ENCODE data around the gene ASB7.

Gene ASB7

DNA sequence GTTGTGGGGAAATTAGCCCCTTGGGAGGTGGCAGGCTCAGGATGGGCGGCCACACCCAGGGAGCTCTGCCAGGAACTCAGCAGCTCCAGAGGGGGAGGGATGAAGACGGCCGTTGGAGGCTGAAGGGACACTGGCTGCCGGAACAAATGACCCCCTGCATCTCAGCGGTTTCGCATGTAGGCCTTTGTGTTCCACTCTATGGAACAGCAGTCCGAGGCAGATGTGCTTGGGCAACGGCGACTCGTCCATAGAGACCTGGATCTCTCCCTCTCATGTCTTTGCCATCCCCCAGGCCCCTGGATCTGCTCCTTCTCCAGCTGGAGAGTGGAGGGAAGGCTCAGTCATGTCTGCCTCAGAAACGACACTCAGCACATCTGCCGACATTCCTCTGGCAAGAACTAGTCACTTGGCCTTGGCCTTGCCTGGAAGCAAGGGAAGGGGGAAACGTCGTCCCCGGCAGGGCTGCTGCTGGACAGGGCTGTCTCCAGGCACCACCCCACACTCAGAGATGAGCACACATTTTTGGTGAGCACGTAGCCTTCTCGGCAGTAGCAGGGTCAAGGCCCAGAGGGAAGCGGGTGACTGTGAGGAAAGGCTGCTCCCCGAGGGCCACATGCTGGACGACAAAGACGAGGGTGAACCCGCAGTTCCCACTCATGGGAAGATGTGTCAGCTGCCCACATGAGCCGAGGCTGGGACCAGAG is 83.8 kb downstream of the ASB7 start:
- no peak for DNase-seq (ENCODE audit: low read depth)

DNA sequence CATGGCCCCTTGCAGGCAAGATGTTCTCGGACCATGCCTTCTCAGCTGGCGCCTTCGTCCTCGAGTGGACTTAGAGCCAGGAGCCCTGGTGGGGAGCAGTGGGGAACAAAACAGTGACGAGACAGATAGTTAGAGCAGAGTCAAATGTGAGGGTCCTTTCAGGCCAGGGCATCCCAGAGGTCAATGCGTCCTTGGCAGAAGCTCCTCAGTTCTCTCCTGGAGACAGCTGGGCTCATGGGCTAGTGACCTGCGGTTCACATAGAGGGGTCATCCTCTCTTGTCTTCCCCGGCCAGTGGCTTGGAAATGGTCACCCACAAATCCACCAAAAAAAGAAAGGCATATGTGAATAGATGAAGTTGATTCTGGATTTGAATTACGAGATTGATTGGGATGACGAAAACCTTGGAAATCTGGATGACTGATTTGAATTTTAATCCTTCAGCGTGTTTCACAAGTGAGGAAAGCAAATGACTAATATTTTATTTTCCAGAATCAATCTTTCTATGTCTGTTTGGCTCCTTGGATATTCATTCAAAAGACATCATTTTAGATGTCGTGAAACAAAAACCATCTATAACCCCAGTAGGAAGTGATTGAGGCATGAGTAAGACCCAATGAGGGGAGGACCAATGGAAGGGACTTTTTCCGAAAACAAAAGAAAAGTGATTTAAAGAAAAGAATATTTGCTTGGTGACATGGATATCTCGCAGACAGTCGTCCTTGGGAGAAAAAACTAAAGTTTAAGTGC is 84.5 kb downstream of the ASB7 start:
- peak; percentile 86 for DNase-seq (ENCODE audit: low read depth)

DNA sequence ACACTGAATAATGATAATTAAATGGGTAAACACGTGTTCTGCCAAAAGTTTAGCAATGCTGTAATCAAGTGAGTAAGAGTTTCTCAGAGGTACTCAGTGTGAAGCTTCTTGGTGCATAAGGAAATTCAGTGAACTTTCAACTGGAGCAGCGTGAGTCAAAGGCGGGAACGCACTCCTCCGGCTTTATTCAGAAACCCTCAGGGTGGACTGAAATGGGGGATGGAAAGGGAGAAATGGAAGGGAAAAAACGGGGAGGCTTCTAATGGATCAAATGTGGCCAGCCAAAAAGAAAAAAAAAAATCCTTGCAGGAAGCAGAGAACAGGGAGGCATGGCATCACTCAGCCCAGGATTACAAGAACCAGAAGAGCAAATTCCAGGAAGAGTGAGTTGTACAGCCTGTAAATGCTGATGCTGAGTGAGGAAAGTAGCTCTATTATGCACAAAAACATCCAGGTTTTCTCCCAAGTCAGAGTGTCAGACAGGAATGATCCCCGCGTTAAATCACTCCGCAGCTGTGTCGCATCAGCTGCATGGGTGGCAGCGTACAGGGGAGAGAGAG is 85.3 kb downstream of the ASB7 start:
- DNase-seq (ENCODE audit: low read depth) = peak; percentile 91

DNA sequence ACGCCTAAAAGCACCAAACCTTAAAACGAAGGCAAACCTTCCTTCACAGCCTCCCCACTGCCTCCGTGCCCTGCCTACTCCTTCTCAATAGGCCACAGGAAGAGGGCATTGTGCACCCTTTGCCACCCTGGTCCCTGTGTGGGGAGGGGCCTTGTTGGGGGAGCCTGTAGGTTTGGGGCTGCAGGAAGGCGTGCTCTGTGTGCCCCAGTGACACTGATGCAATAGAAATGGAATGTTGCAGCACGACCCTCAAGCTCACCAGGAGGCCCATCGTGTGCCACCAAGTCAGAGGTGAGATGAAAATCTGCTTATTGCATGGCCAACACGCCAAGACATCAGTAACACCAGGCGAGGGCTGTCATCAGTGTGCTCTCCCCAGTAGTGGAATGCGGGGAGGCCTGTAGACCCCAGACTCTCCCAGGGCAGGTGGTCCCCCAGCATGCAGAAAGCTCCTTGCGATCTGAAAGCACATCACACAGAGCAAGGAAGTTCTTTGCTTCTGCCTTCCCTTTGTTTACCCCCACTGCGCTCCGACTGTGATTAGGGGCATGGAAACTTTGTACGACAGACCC is 86.2 kb downstream of the ASB7 start:
- DNase-seq (ENCODE audit: low read depth) = no peak

DNA sequence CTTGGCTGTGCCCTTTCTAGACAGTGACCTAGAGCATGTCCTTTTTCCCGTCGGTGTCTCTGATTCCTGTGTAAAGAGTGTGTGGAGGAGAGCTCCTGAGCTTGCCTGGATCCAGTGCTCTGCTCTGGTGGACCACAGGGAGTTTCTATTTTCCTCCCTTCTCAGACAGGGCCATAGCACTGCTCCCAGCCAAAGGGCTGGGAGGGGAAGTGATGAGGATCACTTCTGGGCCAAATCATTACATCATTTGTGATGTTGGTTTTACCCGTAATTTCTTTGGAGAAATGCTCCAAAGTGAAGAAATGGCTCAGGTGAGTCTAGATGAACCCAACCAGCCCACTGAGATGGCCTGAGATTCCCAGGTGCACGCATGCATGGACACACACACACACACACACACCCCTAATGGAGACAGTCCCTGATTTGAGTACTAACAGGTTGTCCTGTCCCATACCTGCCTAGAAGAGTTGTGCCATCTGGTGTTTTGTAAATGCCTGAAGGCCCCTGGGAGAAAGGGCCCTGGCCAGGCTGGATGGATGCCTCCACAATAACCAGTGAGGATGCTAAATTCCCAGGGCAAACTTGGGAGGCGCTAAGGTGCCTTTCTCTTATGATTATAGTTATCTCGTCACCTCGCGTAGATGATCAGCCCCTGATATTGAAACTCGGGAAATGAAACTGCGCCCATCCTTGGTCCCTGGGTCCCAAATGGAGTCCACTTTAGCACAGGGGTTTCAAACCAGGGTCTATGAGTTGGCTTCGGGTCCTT is 86.9 kb downstream of the ASB7 start:
- DNase-seq (ENCODE audit: low read depth) = no peak

- DNase-seq (ENCODE audit: low read depth) = no peak
Observed at GRCh38 chr15:100690032-100690794, 87.8 kb downstream of the ASB7 start.

DNA sequence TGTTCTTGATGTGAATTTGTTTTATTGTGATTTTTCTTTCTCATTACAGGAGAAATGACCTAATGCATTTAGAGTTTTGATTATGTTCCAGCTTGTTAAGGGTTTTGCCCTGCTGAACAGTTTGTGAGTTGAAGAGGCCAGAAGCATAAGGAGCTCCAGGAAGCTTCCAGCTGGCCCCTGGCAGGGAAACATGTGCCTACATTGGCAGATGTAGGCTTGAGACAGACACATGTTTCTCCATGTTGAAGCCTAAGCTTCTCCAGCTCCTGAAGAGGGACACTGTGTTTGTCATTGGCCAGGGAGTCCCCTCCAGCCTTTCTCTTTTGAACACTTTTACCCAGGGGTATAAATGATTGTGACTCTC is 88.4 kb downstream of the ASB7 start:
- no peak for DNase-seq (ENCODE audit: low read depth)

GRCh38 chr15:100691321-100691720 is 88.9 kb downstream of the ASB7 start:
- DNase-seq (ENCODE audit: low read depth) = no peak

GRCh38 chr15:100692246-100692645 is 89.9 kb downstream of the ASB7 start:
- DNase-seq (ENCODE audit: low read depth) = no peak

DNA sequence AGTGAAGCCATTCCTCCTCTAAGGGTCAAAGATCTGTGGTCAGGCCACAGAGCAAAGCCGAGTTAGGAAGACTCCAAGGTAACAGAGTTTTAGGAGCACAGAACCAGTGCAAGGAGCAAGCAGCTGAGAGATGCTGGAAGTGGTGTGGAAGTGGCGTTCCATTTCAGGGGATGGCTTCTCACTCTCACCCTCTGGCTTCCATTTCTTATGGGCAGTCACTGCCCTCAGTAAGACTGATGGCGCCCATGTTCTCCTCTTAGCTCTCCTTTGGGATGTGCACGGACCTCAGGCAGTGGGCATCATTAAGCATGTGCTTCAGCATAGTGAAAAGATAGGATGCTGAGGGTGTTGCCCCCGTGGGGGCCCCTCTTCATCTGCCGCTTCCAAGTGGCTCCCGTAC is 90.3 kb downstream of the ASB7 start:
- DNase-seq (ENCODE audit: low read depth) = no peak

- DNase-seq (ENCODE audit: low read depth) = no peak
Observed at GRCh38 chr15:100693451-100693850, 91.1 kb downstream of the ASB7 start.

DNA sequence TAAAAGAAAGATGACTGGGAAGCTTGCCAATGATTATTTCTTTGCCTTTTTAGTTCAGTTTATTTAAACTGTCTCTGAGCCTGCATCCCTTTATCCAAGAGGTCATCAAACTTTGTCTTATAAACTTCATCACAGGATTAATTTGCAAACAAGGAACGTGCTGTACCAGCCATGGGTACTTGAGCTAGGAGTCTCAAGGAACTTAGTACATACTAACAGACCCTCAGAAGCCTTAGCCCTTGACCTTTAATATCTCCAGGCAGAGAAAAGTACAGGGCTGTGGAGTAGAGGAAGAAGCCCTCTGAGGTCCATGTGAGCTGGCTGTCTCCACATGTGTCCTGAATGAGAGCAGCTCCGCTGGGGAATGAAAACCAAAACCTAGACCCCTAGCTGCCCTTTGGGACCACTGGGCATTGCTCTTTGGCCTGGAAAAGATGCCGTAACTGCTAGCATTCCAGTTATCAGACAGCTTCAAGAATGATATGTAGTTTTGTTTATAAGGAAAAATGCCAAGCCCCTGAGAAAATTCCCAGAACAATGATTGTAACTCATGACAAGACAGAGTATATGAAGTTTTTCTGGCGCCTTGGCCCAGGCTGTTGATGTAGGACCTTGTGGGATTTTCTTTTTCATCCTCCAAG is 92.1 kb downstream of the ASB7 start:
- no peak for DNase-seq (ENCODE audit: low read depth)

GRCh38 chr15:100695048-100695447 is 92.7 kb downstream of the ASB7 start:
- no peak for DNase-seq (ENCODE audit: low read depth)

GRCh38 chr15:100696452-100696851 is 94.1 kb downstream of the ASB7 start:
- no peak for DNase-seq (ENCODE audit: low read depth)
